Heart left ventricle (tissue), 13 donors: Measurements from ENCODE around the gene STMND1.

Experiments
- CTCF ChIP-seq, 12 donors: fragments of 200-600 bp; sonication (generic) in 4 of 12; IDR thresholded peaks; one replicate each; pipeline versions ENCODE4 v1.5.0 to v1.8.0; 2018 to 2022; ENCODE audit warnings: antibody characterized with exemption in 12 of 12, mild to moderate bottlenecking in 5 of 12
- POLR2A ChIP-seq, 2 donors: fragments of 450-650 bp; IDR thresholded peaks; one replicate each; pipeline ENCODE4 v1.6.1; 2017; ENCODE audit warnings: antibody characterized with exemption in 2 of 2, mild to moderate bottlenecking in 2 of 2, moderate library complexity in 2 of 2
- donor health status: ischemic (EF 13 %, LVEDD 7.1; RV severe dilation, severe dysfunction).
- donor health status: DM: no; HTN: yes; CAD: no.
- donor health status: DM: no; HTN: no; CAD: no.
- donor health status: ischemic (EF 25% LVEDD 6.9; RV normal size, moderate dysfunction).
- donor health status: ischemic (EF 25% LVEDD 5.7; RV mildly dilated, moderate dysfunction).
- donor health status: ischemic (EF 35%, LVEDD 5.7; RV mildly dilated, moderate dysfunction).
- donor health status: nonischemic (EF 11% LVEDD 7.7; RV severe dilation, severe dysfunction).
- donor health status: DM: yes; HTN: yes; CAD: no.
- donor health status: PGD.
- donor health status: ischemic (EF 29% LVEDD 5.4; RV normal size, mild dysfunction).
- donor health status: nonischemic (EF 23%, LVEDD 6.1; RV moderate dilation, normal function).

DNA sequence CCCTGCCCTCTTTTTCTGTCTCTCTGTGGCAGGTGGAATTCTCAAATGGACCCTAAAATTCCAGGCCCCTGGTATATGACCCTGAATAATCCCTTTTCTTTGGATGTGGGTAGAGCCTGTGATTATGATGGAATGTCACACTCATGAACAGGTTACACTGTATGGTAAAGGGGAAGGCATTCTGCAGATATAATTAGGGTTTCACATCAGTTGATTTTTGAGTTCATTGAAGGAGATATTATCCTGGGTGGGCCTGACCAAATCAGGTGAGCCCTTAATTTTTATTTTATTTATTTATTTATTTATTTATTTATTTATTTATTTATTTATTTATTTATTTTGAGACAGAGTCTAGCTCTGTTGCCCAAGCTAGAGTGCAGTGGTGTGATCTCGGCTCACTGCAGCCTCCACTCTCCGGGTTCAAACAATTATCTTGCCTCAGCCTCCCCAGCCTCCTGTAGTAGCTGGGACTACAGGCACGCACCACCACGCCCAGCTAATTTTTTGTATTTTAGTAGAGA is 13.7 kb upstream of the STMND1 start:
- TF ChIP-seq CTCF (IDR thresholded peaks at IDR 0.05) (no peak), POLR2A (IDR thresholded peaks at IDR 0.05) (no peak)
